H9 (cell line): Measurements from ENCODE around the gene RASSF7. TPM values are rescaled to one million over a fixed set of nuclear protein-coding genes. Genes with fewer than 3 reads are reported as not detected.
A peak's percentile ranks its signal among the peaks of the same experiment; 100 is the strongest.

ENCODE experiments used
- DNase-seq: peaks from one replicate; pipeline ENCODE4 v3.0.0-alpha.2; 2017
- H2AFZ ChIP-seq: one replicate; pipeline ENCODE4 v1.6.1; 2013; ENCODE audit warnings: mild to moderate bottlenecking, low read length, control low read depth, moderate library complexity
- H2AK5ac ChIP-seq: 2 replicates; pipeline ENCODE4 v1.6.1; 2013; ENCODE audit warnings: low read length, control low read depth, mixed read lengths; ENCODE audit not compliant: insufficient read length
- H2BK120ac ChIP-seq: one replicate; pipeline ENCODE4 v1.6.1; 2013; ENCODE audit warnings: low read depth, mild to moderate bottlenecking, low read length, control low read depth, inconsistent platforms; ENCODE audit not compliant: poor library complexity, severe bottlenecking
- H2BK12ac ChIP-seq: 2 replicates; pipeline ENCODE4 v1.6.1; 2013; ENCODE audit warnings: low read length, control low read depth, mixed read lengths, low read depth; ENCODE audit not compliant: insufficient read length
- H2BK15ac ChIP-seq: 2 replicates; pipeline ENCODE4 v1.6.1; 2013; ENCODE audit warnings: low read depth, low read length, control low read depth
- H2BK20ac ChIP-seq: one replicate; pipeline ENCODE4 v1.6.1; 2013; ENCODE audit warnings: low read depth, mild to moderate bottlenecking, low read length, control low read depth, inconsistent platforms; ENCODE audit not compliant: poor library complexity, severe bottlenecking
- H2BK5ac ChIP-seq: 2 replicates; pipeline ENCODE4 v1.6.1; 2013; ENCODE audit warnings: low read length, control low read depth, mixed read lengths; ENCODE audit not compliant: insufficient read length
- H3K14ac ChIP-seq: 2 replicates; pipeline ENCODE4 v1.6.1; 2013; ENCODE audit warnings: low read length, control low read depth; ENCODE audit not compliant: insufficient read depth
- H3K18ac ChIP-seq: 2 replicates; pipeline ENCODE4 v1.6.1; 2013; ENCODE audit warnings: low read depth, mild to moderate bottlenecking, mixed read lengths, low read length, control low read depth; ENCODE audit not compliant: insufficient read length
- H3K23ac ChIP-seq: 2 replicates; pipeline ENCODE4 v1.6.1; 2013; ENCODE audit warnings: low read length, control low read depth, mixed read lengths, low read depth; ENCODE audit not compliant: insufficient read length
- H3K23me2 ChIP-seq: 2 replicates; pipeline ENCODE4 v1.6.1; 2013; ENCODE audit warnings: low read depth, mild to moderate bottlenecking, mixed read lengths, low read length, control low read depth; ENCODE audit not compliant: insufficient read length, poor library complexity, severe bottlenecking
- H3K27ac ChIP-seq: 2 replicates; pipeline ENCODE4 v1.5.1; 2013; ENCODE audit warnings: low read length, control low read depth, mixed read lengths, low read depth; ENCODE audit not compliant: insufficient read length
- H3K27me3 ChIP-seq: 2 replicates; pipeline ENCODE4 v1.6.1; 2013; ENCODE audit warnings: low read length, control low read depth, inconsistent platforms; ENCODE audit not compliant: insufficient read depth
- H3K4ac ChIP-seq: 2 replicates; pipeline ENCODE4 v1.6.1; 2013; ENCODE audit warnings: low read depth, mild to moderate bottlenecking, control low read depth, inconsistent platforms, low read length, moderate library complexity
- H3K4me1 ChIP-seq: 2 replicates; pipeline ENCODE4 v1.6.1; 2013; ENCODE audit warnings: low read length, control low read depth, inconsistent platforms; ENCODE audit not compliant: insufficient read depth
- H3K4me2 ChIP-seq: 2 replicates; pipeline ENCODE4 v1.6.1; 2013; ENCODE audit warnings: low read length, control low read depth, mixed read lengths; ENCODE audit not compliant: insufficient read length, insufficient read depth
- H3K56ac ChIP-seq: 2 replicates; pipeline ENCODE4 v1.6.1; 2013; ENCODE audit warnings: low read depth, mild to moderate bottlenecking, mixed read lengths, low read length, control low read depth; ENCODE audit not compliant: insufficient read length
- H3K79me1 ChIP-seq: 2 replicates; pipeline ENCODE4 v1.6.1; 2013; ENCODE audit warnings: low read depth, mild to moderate bottlenecking, moderate library complexity, low read length, control low read depth, inconsistent platforms; ENCODE audit not compliant: insufficient read depth, poor library complexity, severe bottlenecking
- H3K79me2 ChIP-seq: 2 replicates; pipeline ENCODE4 v1.6.1; 2013; ENCODE audit warnings: low read length, control low read depth, inconsistent platforms; ENCODE audit not compliant: insufficient read depth
- H3K9ac ChIP-seq: 2 replicates; pipeline ENCODE4 v1.6.1; 2013; ENCODE audit warnings: low read length, control low read depth, mixed read lengths; ENCODE audit not compliant: insufficient read length; ENCODE audit errors: extremely low read depth
- H3K9me3 ChIP-seq: one replicate; pipeline ENCODE4 v1.6.1; 2013; ENCODE audit warnings: low read depth, low read length, inconsistent platforms; ENCODE audit not compliant: control insufficient read depth
- H3T11ph ChIP-seq: one replicate; pipeline ENCODE4 v1.6.1; 2013; ENCODE audit warnings: mild to moderate bottlenecking, low read length, control low read depth, inconsistent platforms
- H4K20me1 ChIP-seq: one replicate; pipeline ENCODE4 v1.6.1; 2013; ENCODE audit not compliant: control insufficient read depth, insufficient read length, insufficient read depth
- H4K5ac ChIP-seq: 2 replicates; pipeline ENCODE4 v1.6.1; 2013; ENCODE audit warnings: low read depth, mild to moderate bottlenecking, mixed read lengths, low read length, control low read depth; ENCODE audit not compliant: insufficient read length
- H4K8ac ChIP-seq: replicated peaks from 2 replicates; pipeline ENCODE4 v1.6.1; 2013; ENCODE audit warnings: low read length, control low read depth, mixed read lengths, low read depth; ENCODE audit not compliant: insufficient read length
- H4K91ac ChIP-seq: 2 replicates; pipeline ENCODE4 v1.6.1; 2013; ENCODE audit warnings: low read depth, mild to moderate bottlenecking, moderate library complexity, mixed read lengths, low read length, control low read depth; ENCODE audit not compliant: insufficient read length
- H3K27ac Mint-ChIP-seq, 3 experiments: 2 replicates in 2 of 3; 3 replicates in 1 of 3; pipeline ENCODE4 v1.8.0; 2020 to 2021; ENCODE audit warnings: mixed read lengths in 3 of 3, mild to moderate bottlenecking in 1 of 3, moderate library complexity in 1 of 3
- H3K27me3 Mint-ChIP-seq: 2 replicates; pipeline ENCODE4 v1.8.0; 2021; ENCODE audit warnings: low read depth, mild to moderate bottlenecking, moderate library complexity, mixed read lengths
- H3K36me3 Mint-ChIP-seq, 3 experiments: 2 replicates in 2 of 3; 3 replicates in 1 of 3; pipeline ENCODE4 v1.8.0; 2020 to 2021; ENCODE audit warnings: low read depth in 3 of 3, mixed read lengths in 3 of 3; ENCODE audit not compliant: insufficient read depth in 1 of 3
- H3K4me1 Mint-ChIP-seq, 2 experiments: 2 replicates each; pipeline ENCODE4 v1.8.0; 2020; ENCODE audit warnings: mixed read lengths in 2 of 2
- H3K4me3 Mint-ChIP-seq, 2 experiments: 2 replicates in 1 of 2; 3 replicates in 1 of 2; pipeline ENCODE4 v1.8.0; 2020 to 2021; ENCODE audit warnings: mild to moderate bottlenecking in 2 of 2, mixed read lengths in 2 of 2, moderate library complexity in 1 of 2
- H3K9me3 Mint-ChIP-seq, 2 experiments: 2 replicates in 1 of 2; 3 replicates in 1 of 2; pipeline ENCODE4 v1.8.0; 2020; ENCODE audit warnings: mild to moderate bottlenecking in 2 of 2, mixed read lengths in 2 of 2, moderate library complexity in 1 of 2
- WGBS: extraction: QIAGEN DNeasy Blood & Tissue Kit; methylation state at CpG from one replicate; pipeline ENCODE4 v1.1.7; 2013; ENCODE audit warnings: missing lambda C conversion rate, low lambda C conversion rate, mixed read lengths; ENCODE audit not compliant: insufficient read length; ENCODE audit errors: extremely low coverage; 5-methylcytosine and 5-hydroxymethylcytosine counted together
- total RNA-seq: library from RNA; stranded (reverse); gene quantifications from 2 replicates; pipeline ENCODE4 v1.2.1, GENCODE V29; 2021
- TF ChIP-seq, protein P1 (sequence below): fragments of 200-600 bp; sonication (generic); conservative IDR thresholded peaks from 3 replicates; pipeline ENCODE4 v1.8.0; 2021; ENCODE audit warnings: antibody characterized with exemption, mild to moderate bottlenecking

RASSF7 gene
- total RNA-seq, 1 experiment from 2014 or later = 26.3 TPM

DNA sequence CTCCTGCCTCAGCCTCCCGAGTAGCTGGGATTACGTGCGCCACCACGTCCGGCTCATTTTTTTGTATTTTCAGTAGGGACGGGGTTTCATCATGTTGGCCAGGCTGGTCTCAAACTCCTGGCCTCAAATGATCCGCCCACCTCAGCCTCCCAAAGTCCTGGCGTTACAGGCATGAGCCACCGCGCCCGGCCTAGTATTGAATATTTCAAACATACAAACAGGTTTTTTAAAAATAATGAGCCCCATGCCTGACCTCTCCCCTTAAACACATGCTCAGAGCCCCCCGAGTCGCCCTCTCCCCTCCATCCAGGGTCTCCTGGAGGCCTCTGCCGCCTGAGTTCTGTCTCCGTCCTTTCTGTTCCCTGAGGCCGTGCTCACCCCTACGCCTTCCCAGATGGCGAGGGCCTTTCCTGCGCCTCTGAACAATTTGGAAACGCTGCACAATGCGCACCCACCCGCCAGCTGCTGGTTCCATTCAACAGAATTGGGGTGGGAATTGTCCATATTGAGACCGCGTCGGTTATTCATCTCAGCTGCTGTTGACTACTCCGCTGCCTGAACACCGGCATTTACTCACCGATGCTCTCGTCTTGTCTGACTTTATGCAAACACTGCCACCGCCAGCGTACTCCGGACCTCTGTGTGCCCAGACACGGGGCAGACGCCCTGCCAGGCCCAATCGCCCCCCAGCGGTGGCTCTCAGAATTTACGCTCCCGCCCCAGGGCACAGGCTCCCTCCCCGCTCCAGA is 40.2 kb upstream of the RASSF7 start:
- Histone ChIP-seq H3K18ac (no peak overlapping the region), H2AFZ (no peak overlapping the region), H4K5ac (no peak overlapping the region), H2BK12ac (no peak overlapping the region), H3K4me2 (no peak overlapping the region), H2BK15ac (no peak overlapping the region), H2BK20ac (no peak overlapping the region), H3K4ac (no peak overlapping the region), H2AK5ac (no peak overlapping the region), H3K9me3 (no peaks in the 10 kb centered on the region), H3K79me2 (no peaks in the 10 kb centered on the region), H3K9ac (no peak overlapping the region), H3K23ac (no peak overlapping the region), H3K27me3 (no peaks in the 10 kb centered on the region), H2BK120ac (no peak overlapping the region), H3T11ph (no peak overlapping the region), H4K8ac (no peak overlapping the region), H3K79me1 (no peaks in the 10 kb centered on the region), H4K20me1 (no peaks in the 10 kb centered on the region), H3K27ac (no peak overlapping the region), H3K14ac (no peak overlapping the region), H3K56ac (no peak overlapping the region), H4K91ac (no peak overlapping the region), H2BK5ac (no peak overlapping the region), H3K23me2 (peaks cover 3% of the 10 kb centered on the region), H3K4me1 (no peaks in the 10 kb centered on the region)
- no CpG with 5 or more reads among the region's 39 CpGs for WGBS
- Mint-ChIP-seq H3K9me3 (peaks cover 39 to 47% of the 10 kb centered on the region in 2 experiments), H3K36me3 (peaks cover 16 to 27% (median 18%) of the 10 kb centered on the region in 3 experiments), H3K4me3 (no peak overlapping the region), H3K4me1 (peaks cover 3 to 4% of the 10 kb centered on the region in 2 experiments; a peak in 3 of 4 replicates), H3K27me3 (peaks cover 10% of the 10 kb centered on the region), H3K27ac (peak overlapping the region in 1 of 3 experiments; percentile 82; a peak in 1 of 7 replicates)
- DNase-seq = peak; percentile 33
- TF ChIP-seq, protein P1, sequence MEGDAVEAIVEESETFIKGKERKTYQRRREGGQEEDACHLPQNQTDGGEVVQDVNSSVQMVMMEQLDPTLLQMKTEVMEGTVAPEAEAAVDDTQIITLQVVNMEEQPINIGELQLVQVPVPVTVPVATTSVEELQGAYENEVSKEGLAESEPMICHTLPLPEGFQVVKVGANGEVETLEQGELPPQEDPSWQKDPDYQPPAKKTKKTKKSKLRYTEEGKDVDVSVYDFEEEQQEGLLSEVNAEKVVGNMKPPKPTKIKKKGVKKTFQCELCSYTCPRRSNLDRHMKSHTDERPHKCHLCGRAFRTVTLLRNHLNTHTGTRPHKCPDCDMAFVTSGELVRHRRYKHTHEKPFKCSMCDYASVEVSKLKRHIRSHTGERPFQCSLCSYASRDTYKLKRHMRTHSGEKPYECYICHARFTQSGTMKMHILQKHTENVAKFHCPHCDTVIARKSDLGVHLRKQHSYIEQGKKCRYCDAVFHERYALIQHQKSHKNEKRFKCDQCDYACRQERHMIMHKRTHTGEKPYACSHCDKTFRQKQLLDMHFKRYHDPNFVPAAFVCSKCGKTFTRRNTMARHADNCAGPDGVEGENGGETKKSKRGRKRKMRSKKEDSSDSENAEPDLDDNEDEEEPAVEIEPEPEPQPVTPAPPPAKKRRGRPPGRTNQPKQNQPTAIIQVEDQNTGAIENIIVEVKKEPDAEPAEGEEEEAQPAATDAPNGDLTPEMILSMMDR = peak; percentile 57; the same call in 2 of the 3 replicates
